Astrocyte of the cerebellum (primary cell): ENCODE results near the gene PRB3.

Source experiments
- DNase-seq: peaks from one replicate; pipeline ENCODE4 v3.0.0-alpha.2; 2011; ENCODE audit warnings: low read depth
- H3K4me3 ChIP-seq: 2 replicates; pipeline ENCODE4 v1.5.1; 2011; ENCODE audit warnings: mild to moderate bottlenecking, low read depth, low read length, moderate library complexity
- CTCF ChIP-seq: IDR thresholded peaks from 2 replicates; pipeline ENCODE4 v1.5.1; 2012; ENCODE audit warnings: low read length, low read depth, moderate library complexity, mild to moderate bottlenecking; ENCODE audit errors: missing control alignments
- in situ Hi-C: cut with HindIII; loops from 2 replicates; pipeline ENCODE4 v1.10.0; 2017; ENCODE audit warnings: low sequenced_read_pairs

Gene PRB3

GRCh38 chr12:11240348-11240930, 29.1 kb downstream of the PRB3 start:
- no peak overlapping the region for H3K4me3 ChIP-seq
- TF ChIP-seq CTCF = no peak
- no peak for DNase-seq
- in situ Hi-C loops = no loop called here

DNA sequence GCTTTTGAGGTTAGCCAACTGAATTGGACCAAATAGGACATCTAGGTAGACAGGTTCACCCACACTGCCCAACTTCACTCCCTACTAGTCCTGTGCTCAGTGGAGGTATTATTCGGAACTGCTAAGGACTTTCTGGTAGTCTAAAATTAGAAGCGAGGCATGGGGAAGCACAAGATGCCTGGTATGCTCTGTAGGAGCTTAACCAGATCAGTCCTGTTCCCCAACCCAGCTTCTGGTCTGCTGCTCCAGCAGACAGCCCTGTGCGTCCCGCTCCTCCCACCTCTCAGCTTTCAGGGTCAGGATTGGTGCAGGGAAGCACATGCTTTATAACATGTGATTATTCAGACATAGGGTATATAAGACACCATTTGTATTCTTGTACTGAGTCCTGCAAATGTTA, 31.2 kb downstream of the PRB3 start:
- TF ChIP-seq CTCF = no peak
- H3K4me3 ChIP-seq = no peak overlapping the region
- in situ Hi-C loops = no loop called here
- DNase-seq = no peak

- no peak overlapping the region for H3K4me3 ChIP-seq
- in situ Hi-C loops = no loop called here
- TF ChIP-seq CTCF = no peak
These were observed 36.0 kb downstream of the PRB3 start for GRCh38 chr12:11233532-11233931.

DNA sequence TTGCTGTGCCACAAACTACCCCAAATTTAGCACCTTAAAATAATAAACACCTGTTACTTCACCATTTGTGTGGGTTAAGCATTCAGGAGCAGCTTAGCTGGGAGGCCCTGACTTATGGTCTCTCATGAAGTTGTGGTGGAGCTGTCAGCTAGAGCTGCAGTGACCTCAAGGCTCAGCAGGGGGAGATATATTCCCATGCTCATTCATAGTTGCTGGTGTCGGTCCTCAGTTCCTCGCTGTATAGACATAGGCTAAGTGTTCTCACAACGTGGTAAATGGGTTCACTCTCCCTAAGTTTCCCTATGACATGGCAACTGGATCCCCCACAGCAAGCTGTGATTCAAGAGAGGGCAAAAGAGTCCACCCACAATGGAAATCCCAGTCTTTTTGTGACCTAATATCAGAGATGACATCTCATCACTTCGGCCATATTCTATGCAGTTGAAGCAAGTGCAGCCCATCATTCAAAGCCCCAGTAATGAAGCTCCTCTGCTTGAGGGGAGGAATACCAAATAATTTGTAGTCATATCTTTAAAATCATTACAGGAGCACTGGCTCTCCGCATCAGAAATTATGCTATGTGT, 41.1 kb downstream of the PRB3 start:
- TF ChIP-seq CTCF = peak; percentile 65
- DNase-seq = peak; percentile 9
- in situ Hi-C loops = no loop called here
- H3K4me3 ChIP-seq = no peak overlapping the region

More at GRCh38 chr12:11233532-11233931, 36.0 kb downstream of the PRB3 start:
- no peak for DNase-seq

DNA sequence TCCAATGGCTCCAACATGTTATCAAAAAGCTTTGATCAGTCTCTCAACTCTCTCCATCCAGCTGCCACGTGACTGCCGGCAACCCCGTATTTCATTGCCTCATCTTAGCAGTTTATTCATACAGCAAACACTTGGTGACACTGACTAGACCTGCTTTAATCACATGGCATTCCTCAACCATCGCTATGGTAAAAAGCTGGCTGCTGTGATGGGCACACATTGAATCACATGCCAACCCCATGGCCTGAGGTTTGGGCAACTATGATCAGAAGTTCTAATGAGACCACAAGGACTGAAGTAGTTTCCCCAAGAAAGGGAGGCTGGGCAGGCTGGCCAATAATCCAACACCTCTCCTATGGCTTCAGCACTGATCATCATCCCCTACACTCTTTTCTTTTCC, 42.1 kb downstream of the PRB3 start:
- in situ Hi-C loops = no loop called here
- H3K4me3 ChIP-seq = no peak overlapping the region
- DNase-seq = no peak
- TF ChIP-seq CTCF = no peak
